Stimulated activated CD8-positive, alpha-beta memory T cell treated with anti-CD3 and anti-CD28 coated beads, Interleukin-7, amount 100 ng/mL, for 1 hour (primary cell): ENCODE measurements around the gene SRF.

ENCODE experiments used
- DNase-seq, 2 donors: peaks; one replicate each; pipeline ENCODE4 v3.0.0-alpha.2; 2020; ENCODE audit warnings: low read depth in 2 of 2

Gene SRF

GRCh38 chr6:43216200-43216599 is 45.1 kb downstream of the SRF start:
- no peak for DNase-seq

GRCh38 chr6:43217351-43217750 is 46.3 kb downstream of the SRF start:
- DNase-seq: no peak

DNA sequence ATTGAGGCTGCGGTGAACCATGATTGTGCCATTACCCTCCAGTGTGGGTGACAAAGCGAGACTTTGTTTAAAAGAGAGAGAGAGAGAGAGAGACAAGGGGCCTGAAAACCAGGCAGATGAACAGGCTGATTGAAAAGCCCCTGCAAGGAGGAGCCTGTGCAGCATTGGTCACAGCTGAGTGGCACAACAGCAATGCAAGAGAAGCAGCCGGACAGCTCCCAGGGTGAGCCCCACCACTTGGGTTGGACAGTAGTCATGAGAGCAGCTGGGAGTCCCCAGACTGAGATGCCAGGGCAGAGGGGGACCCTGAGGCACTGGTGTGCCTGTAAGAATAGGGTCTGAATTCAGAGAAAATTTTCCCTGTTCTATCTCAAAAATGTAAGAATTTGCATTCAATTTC is 48.0 kb downstream of the SRF start:
- no peak for DNase-seq

DNA sequence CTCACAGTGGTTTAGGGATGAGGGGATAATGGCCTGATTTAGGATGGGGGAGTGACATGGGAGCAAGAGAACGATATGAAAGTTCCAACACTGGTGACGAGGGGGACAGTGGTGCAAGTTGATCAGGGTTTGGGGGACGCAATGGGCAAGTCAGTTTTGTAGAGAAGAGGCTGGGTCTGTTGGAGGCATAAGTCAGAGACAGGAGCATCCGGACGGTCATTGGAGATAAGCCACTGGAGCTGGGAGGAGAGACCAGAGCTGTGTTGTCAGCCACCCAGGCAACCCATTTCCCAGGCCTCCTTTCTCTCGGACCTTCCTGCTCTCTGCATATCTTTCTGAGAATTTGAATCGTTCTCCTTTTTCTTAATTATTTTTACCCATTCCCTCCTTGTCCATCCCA is 48.7 kb downstream of the SRF start:
- DNase-seq: no peak

GRCh38 chr6:43220439-43220951 is 49.4 kb downstream of the SRF start:
- no peak for DNase-seq

GRCh38 chr6:43221046-43221972 is 50.2 kb downstream of the SRF start:
- no peak for DNase-seq

DNA sequence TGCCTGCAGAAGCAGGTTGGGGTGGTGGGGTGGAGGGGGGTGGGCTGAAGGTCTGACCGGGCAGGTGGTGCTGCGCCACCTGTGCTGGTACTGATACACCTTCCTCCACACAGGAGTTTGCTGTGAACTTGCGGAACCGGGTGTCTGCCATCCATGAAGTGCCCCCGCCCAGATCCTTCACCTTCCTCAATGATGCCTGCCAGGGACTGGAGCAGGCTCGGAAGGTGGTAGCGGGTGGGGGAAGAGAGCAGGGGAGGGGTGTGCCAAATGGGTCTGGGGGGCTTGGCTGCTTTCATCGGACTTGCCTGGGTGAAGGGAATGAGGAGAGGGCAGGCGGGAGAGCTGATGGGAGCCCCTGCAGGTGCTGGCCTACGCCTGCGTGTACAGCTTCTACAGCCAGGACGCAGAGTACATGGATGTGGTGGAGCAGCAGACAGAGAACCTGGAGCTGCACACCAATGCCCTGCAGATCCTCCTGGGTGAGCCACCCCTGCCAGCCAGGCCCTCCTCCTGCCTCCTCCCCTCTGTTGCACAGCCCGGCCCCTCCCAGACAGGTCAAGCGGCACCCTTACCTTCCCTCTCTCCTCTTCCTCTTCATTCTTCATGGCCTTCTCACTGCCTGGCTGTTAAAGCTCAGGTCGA is 51.5 kb downstream of the SRF start:
- DNase-seq: no peak

GRCh38 chr6:43223175-43223574 is 52.1 kb downstream of the SRF start:
- DNase-seq: no peak

- DNase-seq: no peak
Measured at GRCh38 chr6:43226192-43226851, 55.3 kb downstream of the SRF start.

DNA sequence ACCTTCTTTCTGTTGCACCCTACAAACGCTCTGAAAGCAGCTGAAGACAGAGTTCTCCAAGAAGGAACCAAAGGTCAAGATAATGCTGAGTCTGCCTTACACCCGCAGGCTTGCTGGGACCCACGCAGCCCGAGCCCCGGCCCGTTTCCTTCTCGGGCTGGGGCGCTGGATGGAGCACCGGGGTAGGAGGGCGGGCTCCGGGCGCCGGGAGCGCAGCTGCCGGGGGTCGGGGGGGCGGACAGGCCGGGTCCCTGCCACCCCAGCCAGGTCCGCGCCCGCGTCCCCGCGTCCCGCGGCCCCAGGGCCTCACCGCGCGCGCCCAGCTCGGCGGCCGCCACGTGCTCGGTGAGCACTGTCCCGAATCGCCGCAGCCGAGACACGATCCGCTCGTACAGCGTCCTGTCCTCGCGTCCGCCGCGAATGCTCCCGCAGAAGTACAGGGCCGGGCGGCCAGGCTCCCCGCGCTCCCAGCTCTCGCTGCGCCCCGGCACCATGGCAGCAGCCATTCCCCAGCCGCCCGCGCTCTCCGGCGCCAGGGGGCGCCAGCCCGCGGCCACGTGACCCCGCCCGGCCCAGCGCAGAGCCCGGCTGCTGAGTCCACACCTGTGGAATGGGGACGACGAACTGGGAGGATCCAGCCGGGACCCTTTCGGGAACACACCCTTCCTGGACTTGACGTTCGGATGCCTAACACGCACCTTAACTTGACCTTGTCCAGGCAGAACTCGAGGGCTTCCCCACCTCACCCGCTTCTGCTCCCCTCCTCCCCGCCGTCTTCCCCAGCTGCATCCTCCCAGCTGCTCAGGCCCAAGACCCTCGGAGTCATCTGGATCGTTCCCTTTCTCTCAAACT is 58.1 kb downstream of the SRF start, which contains the start of gene DNPH1:
TSS of gene DNPH1 (minus strand) at position 531 of the 852 bp plus-strand sequence. CDS start at position 506, 25 bp downstream.
- peak; percentile 56 to 62 for DNase-seq

DNA sequence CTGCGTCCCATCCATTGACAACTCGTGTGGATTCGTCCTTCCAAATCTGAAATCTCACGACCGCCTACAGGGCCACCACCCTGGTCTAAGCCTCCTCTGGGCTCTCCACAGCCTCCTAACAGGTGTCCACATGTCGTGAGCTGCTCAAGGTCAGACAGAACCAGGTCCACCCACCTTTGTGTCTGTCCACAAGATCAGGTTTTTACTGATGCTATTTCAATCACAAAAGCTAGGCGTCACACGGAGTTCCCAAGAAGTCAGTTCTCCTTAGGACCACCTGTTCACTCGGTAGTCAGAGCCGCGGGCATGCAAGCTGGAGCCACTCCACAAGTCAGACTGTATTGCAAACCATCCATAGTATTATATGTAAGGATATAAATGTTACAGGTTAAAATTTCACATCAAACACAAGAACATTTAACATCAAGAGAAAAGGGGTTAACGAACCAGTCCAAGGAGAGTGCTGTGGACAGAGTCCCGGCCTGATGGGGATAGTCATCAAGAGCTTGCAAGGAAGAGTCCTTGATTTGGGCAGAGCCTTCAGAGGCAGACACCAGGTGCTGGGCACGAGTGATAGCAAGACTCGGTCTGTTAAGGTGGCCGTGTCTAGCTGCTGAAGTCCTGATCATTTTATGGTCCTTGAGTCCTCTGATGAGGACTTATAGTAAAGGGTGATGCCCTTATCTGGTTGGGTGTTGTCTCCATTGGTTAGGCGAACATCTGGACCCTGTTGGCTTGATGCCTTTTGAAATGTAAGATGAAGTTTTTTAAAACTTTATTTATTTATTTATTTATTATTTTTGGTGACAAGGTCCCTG is 58.9 kb downstream of the SRF start:
- no peak for DNase-seq

DNA sequence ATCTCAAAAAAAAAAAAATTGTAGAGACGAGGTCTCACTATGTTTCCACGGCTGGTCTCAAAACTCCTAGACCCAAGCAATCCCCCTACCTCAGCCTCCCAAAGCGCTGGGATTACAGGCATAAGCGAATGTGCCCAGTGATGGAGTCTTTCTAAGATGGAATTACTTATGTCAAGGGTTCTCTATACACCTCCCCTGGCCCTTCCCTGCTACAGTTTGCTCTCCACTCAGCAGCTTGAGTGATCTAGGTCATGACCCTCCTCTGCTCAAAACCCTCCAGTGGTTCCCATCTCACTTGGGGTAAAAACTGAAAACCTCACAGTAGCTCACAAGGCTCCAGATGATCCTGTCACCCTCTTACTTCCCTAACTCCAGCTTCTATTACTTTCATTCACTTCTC is 60.0 kb downstream of the SRF start:
- no peak for DNase-seq
